DND-41 (cell line): ENCODE measurements around the gene GRXCR1.

ENCODE experiments used
- ATAC-seq: fragments of 200-7000 bp; cut with Tn5 transposase; 3 replicates; pipeline ENCODE4 v1.9.1; 2021; ENCODE audit warnings: low read depth; ENCODE audit not compliant: insufficient read depth
- DNase-seq: peaks from one replicate; pipeline ENCODE4 v3.0.0-alpha.2; 2020
- H2AFZ ChIP-seq: 2 replicates; pipeline ENCODE4 v1.6.0; 2012; ENCODE audit warnings: low read depth, low read length
- H3K27ac ChIP-seq: 2 replicates; pipeline ENCODE4 v1.5.1; 2012; ENCODE audit warnings: low read length, inconsistent platforms
- H3K27me3 ChIP-seq: fragments of 200-600 bp; sonication (generic); 2 replicates; pipeline ENCODE4 v1.6.0; 2012; ENCODE audit warnings: low read length, mild to moderate bottlenecking, inconsistent platforms; ENCODE audit not compliant: insufficient read depth, poor library complexity
- H3K36me3 ChIP-seq: 2 replicates; pipeline ENCODE4 v1.5.1; 2012; ENCODE audit warnings: low read length, inconsistent platforms; ENCODE audit not compliant: insufficient read depth
- H3K4me1 ChIP-seq: 2 replicates; pipeline ENCODE4 v1.5.1; 2012; ENCODE audit warnings: mild to moderate bottlenecking, low read length; ENCODE audit not compliant: insufficient read depth
- H3K4me2 ChIP-seq: 2 replicates; pipeline ENCODE4 v1.6.0; 2012; ENCODE audit warnings: mild to moderate bottlenecking, moderate library complexity, low read length, inconsistent platforms; ENCODE audit not compliant: insufficient read depth
- H3K4me3 ChIP-seq, 2 experiments: fragments of 200-600 bp in 1 of 2; shearing (Covaris generic) in 1 of 2; 2 replicates each; pipeline ENCODE4 v1.5.1; 2012 to 2016; ENCODE audit warnings: inconsistent platforms in 2 of 2, low read length in 2 of 2, mild to moderate bottlenecking in 2 of 2, low read depth in 1 of 2, moderate library complexity in 1 of 2
- H3K79me2 ChIP-seq: 2 replicates; pipeline ENCODE4 v1.6.0; 2012; ENCODE audit warnings: low read length, inconsistent platforms; ENCODE audit not compliant: insufficient read depth
- H3K9ac ChIP-seq: 2 replicates; pipeline ENCODE4 v1.6.0; 2012; ENCODE audit warnings: low read depth, mild to moderate bottlenecking, inconsistent platforms, low read length, moderate library complexity
- H3K9me3 ChIP-seq: 2 replicates; pipeline ENCODE4 v1.5.1; 2012; ENCODE audit warnings: low read length, moderate library complexity, mild to moderate bottlenecking, inconsistent platforms; ENCODE audit not compliant: insufficient read depth, severe bottlenecking
- H4K20me1 ChIP-seq: 2 replicates; pipeline ENCODE4 v1.6.0; 2012; ENCODE audit warnings: low read length; ENCODE audit not compliant: insufficient read depth
- CTCF ChIP-seq: IDR thresholded peaks from 2 replicates; pipeline ENCODE4 v1.5.1; 2012; ENCODE audit warnings: borderline replicate concordance, low read length, moderate library complexity, mild to moderate bottlenecking; ENCODE audit not compliant: poor library complexity, severe bottlenecking; ENCODE audit errors: extremely low read depth
- EZH2 ChIP-seq: IDR thresholded peaks from 3 replicates; pipeline ENCODE4 v1.6.1; 2012; ENCODE audit warnings: borderline replicate concordance, low read depth, mild to moderate bottlenecking, moderate library complexity, low read length, inconsistent platforms; ENCODE audit not compliant: severe bottlenecking

The GRXCR1 gene

GRCh38 chr4:42914937-42915336 lies 22.4 kb downstream of the GRXCR1 start:
- Histone ChIP-seq H2AFZ (no peak overlapping the region), H3K27ac (no peak overlapping the region), H4K20me1 (no peaks in the 10 kb centered on the region), H3K4me3 (no peak overlapping the region), H3K9me3 (no peaks in the 10 kb centered on the region), H3K79me2 (no peaks in the 10 kb centered on the region), H3K4me1 (no peaks in the 10 kb centered on the region), H3K27me3 (no peaks in the 10 kb centered on the region), H3K4me2 (no peak overlapping the region), H3K36me3 (no peaks in the 10 kb centered on the region), H3K9ac (no peak overlapping the region)
- TF ChIP-seq EZH2, result no peak
- TF ChIP-seq CTCF, result no peak
- ATAC-seq (no peak), DNase-seq (no peak)

GRCh38 chr4:42915484-42915883 lies 23.0 kb downstream of the GRXCR1 start:
- Histone ChIP-seq H4K20me1 (no peaks in the 10 kb centered on the region), H3K9ac (no peak overlapping the region), H3K36me3 (no peaks in the 10 kb centered on the region), H3K79me2 (no peaks in the 10 kb centered on the region), H3K4me2 (no peak overlapping the region), H3K27me3 (no peaks in the 10 kb centered on the region), H2AFZ (no peak overlapping the region), H3K27ac (no peak overlapping the region), H3K9me3 (no peaks in the 10 kb centered on the region), H3K4me1 (no peaks in the 10 kb centered on the region), H3K4me3 (no peak overlapping the region)
- DNase-seq, result no peak
- no peak for ATAC-seq
- TF ChIP-seq CTCF (no peak), EZH2 (no peak)

- Histone ChIP-seq H3K4me1 (no peaks in the 10 kb centered on the region), H3K27me3 (no peaks in the 10 kb centered on the region), H3K27ac (no peak overlapping the region), H3K9me3 (no peaks in the 10 kb centered on the region), H3K4me3 (no peak overlapping the region), H2AFZ (no peak overlapping the region), H3K79me2 (no peaks in the 10 kb centered on the region), H3K9ac (no peak overlapping the region), H3K36me3 (no peaks in the 10 kb centered on the region), H4K20me1 (no peaks in the 10 kb centered on the region), H3K4me2 (no peak overlapping the region)
- ATAC-seq, result no peak
- no peak for DNase-seq
- TF ChIP-seq CTCF (no peak), EZH2 (no peak)
Measured at GRCh38 chr4:42917296-42917695, 24.8 kb downstream of the GRXCR1 start.

GRCh38 chr4:42923431-42923830 lies 30.9 kb downstream of the GRXCR1 start:
- Histone ChIP-seq H3K27ac (no peak overlapping the region), H3K9me3 (no peaks in the 10 kb centered on the region), H3K4me2 (no peak overlapping the region), H3K4me3 (no peak overlapping the region), H3K36me3 (no peaks in the 10 kb centered on the region), H2AFZ (no peak overlapping the region), H4K20me1 (no peaks in the 10 kb centered on the region), H3K4me1 (no peaks in the 10 kb centered on the region), H3K79me2 (no peaks in the 10 kb centered on the region), H3K9ac (no peak overlapping the region), H3K27me3 (no peaks in the 10 kb centered on the region)
- no peak for TF ChIP-seq EZH2
- no peak for TF ChIP-seq CTCF
- ATAC-seq (no peak), DNase-seq (no peak)
